Measurements from ENCODE around the gene RFNG.

DNA sequence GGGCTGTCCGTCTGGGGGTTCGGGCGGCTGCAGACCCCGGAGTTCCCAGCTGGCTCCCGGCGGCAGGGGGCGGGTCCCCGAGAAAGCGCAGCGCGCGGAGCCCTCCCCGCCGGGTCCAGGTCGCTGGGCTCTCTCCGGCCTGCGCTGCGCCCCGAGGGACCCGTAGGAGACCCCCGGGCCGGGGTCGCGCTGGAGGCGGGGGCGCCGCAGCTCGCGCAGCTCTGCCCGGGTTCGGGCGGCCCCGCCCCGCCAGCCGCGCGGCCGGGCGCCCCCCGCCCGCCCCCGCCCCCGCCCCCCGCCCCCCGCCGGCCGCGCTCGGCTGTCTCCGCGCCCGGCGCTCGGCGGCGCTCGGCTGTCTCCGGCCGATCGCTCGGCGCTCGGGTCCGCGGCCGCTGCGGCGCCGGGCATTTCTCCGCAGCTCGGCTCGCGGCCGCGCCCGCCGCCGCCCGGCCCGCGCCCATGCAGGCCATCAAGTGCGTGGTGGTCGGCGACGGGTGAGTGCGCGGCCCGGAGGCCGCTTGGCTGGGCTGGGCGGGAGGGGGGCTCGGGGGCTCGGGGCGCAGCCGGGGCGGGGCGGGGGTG, 20.2 kb downstream of the RFNG start, which contains the start of gene RAC3:
- TF ChIP-seq POLR2A (IDR thresholded peaks at IDR 0.05) (no peak), EP300 (IDR thresholded peaks at IDR 0.05) (no peak), POLR2AphosphoS5 (IDR thresholded peaks at IDR 0.05) (no peak)
- TF ChIP-seq, protein P1, sequence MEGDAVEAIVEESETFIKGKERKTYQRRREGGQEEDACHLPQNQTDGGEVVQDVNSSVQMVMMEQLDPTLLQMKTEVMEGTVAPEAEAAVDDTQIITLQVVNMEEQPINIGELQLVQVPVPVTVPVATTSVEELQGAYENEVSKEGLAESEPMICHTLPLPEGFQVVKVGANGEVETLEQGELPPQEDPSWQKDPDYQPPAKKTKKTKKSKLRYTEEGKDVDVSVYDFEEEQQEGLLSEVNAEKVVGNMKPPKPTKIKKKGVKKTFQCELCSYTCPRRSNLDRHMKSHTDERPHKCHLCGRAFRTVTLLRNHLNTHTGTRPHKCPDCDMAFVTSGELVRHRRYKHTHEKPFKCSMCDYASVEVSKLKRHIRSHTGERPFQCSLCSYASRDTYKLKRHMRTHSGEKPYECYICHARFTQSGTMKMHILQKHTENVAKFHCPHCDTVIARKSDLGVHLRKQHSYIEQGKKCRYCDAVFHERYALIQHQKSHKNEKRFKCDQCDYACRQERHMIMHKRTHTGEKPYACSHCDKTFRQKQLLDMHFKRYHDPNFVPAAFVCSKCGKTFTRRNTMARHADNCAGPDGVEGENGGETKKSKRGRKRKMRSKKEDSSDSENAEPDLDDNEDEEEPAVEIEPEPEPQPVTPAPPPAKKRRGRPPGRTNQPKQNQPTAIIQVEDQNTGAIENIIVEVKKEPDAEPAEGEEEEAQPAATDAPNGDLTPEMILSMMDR (IDR thresholded peaks at IDR 0.05): no peak

All from suprapubic skin (tissue), 4 donors.